Fibroblast of skin of right quadriceps (primary cell): Measurements from ENCODE around the gene CHAT.

Source experiments
- DNase-seq: peaks from one replicate; pipeline ENCODE4 v3.0.0-alpha.2; 2013

The CHAT gene

DNA sequence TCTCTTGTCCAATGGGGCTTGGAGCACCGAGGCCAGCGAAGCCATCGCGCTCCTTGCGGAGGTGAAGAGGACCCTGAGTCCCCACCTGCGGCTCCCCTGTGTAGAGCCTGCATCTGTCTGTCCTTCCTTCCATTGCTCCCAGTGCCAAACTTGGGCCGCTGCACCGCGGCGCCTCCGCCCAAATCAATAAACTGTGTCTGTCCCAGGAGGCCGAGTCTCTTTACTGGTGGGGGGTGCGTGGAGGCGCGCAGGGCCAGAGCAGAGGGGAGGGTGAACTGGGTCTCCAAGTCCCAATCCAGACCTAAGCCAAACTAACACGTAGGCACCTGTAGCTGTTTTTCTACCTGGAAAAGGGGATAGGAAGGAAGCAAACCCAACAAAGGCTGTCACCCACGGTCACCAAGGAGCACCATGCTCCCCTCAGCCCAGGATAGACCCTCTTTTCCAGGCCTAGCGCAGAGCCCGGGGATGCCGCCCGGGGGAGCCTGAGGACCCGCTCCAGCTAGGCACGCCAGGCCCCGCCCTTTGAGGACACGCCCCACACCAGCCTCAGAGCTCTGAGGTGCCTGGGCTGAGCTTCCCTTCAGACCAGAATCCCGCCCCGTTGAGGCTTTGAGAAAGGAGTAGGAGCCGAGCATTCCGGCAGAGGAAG lies 1.2 kb upstream of the CHAT start:
- no peak for DNase-seq

DNA sequence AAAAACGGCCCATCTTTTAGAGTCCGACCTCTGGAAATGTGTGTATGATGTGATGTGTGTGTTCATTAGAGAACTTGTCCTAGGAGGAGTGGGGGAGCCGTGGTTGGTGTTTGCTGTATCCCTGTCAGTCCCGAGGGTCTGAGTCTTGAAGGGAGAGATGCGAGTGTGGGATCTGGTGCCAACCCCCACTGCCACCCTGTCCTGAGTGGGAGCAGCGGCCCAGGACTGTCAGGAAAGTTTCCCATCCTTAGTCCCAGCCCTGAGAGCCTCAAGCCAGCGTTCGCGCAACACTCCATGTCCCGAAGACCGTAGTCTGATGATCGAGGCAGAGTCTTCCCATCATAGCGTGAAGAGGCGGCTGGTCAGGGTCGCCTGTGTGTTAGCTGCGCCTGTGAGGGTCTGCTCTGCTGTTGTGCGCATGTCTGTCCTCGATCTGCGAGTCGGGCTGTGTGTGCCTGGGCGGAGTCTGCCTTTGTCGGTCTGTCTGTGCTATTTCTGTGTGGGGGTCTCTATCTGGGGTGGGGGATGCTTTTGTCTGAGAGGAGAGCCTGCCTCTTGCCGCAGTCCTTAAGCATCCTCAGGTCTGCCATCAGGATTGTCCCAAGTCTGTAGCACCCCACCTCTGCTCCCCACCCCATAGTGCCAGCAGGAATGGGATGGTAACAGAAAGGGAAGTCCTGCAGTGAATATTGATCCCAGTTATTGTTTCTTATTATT lies 514 bp upstream of the CHAT start:
- DNase-seq, result no peak

DNA sequence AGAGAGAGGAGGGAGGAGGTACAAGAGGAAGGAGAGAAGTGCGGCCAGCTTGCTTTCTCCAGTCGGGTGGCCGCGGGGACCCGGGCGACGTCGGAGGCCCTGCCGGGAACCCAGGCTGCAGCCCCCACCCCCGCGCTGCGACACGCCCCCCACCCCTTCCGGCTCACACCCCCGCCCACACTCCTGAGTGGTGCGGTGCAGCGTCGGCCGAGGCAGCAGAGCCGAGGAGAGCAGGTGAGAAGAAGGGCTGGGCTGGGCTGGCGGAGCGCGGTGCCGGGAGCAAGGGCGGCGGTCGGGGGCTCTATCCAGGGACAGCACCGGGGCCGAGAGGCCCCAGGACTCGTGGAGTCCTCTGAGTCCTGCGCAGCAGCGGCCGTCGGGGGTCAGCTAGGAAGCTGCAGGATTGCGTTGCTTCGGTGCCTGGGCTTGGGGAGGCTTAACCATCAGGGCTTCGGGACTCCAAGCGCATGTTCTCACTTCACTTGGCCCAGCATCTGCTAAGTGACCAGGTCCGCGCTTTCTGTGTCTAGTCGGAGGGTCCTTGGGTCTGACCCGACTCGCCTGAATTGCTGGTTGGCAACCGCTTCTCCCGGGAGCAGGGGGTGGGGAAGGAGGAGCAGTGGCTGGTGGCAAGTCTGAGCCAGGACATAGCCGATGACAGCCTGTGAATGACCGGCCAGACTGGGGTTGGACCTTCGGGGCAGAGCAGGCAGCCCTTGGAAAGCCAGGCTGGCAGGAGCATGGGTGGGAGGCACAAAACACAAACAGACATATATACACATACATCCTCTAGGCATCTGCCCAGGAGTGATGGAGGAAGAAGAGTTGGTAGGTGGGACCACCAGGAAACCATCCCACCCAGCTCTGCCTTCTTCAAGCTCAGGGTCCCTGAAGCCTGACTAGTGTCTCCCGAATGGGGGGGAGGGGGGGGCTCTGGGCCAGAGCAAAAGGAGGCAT lies 683 bp downstream of the CHAT start:
- no peak for DNase-seq

DNA sequence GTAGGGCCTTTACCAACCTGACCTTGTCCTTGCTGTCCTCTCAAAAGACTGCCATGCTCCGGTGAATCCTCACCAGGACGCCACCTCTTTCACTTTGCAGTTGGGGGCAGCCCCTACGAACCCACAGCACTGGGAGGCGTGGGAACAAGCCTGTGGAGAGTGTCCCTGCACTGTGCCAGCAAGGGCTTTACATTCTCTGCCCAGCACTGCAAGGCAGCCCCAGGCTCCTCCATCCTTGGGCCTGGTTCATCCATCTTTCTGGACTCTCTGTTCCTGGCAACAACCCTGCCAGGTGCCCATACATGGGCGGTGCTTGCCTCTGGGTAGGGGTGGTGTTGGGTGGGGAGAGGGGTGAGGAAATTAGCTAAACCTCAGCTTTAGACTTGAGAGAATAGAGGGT lies 1.4 kb downstream of the CHAT start:
- no peak for DNase-seq

DNA sequence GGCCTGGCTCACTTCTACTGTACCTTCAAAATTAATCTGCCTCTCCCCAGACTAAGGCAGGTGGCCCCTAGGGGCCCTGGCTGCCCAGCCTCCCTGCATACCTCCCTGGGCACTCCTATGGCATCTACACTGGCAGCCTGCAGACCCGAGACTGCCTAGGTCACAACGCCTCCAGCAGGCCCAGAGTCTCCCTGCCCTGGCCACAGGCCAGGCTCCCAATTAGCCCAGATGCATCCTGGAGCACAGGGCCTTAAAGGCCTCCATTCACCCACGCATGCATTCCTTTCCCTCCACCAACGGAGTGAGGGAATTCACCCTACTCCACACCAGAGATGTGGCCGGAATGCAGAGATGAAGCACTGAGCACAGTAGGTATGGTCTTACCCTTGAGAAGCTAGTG lies 1.9 kb downstream of the CHAT start:
- DNase-seq, result no peak

DNA sequence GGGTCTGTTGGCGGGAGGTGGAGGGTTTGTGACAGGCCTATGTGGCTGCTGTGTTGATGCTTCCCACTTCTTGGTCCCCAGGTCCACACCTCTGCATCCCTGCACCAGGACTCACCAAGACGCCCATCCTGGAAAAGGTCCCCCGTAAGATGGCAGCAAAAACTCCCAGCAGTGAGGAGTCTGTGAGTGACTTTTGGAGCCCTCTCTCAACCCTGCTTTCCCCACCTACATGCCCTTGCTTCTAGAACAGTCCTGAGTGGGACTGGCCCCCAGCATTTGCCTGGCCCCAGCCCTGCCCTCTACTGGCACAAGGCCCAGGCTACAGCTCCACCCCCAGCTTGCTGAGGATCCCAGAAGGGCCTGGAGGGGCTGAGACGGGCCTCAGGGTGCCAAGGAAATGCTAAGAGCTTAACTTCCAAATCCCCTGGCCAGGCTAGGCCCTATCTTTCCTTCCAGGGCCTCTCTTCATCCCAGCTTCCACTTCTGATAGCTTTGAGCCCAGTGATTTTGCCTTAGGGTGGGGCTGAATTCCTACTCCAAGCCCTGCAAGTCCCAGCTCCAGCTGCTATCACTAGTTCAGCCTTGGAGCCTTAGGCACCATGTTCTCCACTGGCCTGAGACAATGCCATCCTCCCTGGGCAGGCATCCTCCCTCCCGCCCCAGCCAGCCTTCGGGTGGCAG lies 2.7 kb downstream of the CHAT start:
- no peak for DNase-seq

DNA sequence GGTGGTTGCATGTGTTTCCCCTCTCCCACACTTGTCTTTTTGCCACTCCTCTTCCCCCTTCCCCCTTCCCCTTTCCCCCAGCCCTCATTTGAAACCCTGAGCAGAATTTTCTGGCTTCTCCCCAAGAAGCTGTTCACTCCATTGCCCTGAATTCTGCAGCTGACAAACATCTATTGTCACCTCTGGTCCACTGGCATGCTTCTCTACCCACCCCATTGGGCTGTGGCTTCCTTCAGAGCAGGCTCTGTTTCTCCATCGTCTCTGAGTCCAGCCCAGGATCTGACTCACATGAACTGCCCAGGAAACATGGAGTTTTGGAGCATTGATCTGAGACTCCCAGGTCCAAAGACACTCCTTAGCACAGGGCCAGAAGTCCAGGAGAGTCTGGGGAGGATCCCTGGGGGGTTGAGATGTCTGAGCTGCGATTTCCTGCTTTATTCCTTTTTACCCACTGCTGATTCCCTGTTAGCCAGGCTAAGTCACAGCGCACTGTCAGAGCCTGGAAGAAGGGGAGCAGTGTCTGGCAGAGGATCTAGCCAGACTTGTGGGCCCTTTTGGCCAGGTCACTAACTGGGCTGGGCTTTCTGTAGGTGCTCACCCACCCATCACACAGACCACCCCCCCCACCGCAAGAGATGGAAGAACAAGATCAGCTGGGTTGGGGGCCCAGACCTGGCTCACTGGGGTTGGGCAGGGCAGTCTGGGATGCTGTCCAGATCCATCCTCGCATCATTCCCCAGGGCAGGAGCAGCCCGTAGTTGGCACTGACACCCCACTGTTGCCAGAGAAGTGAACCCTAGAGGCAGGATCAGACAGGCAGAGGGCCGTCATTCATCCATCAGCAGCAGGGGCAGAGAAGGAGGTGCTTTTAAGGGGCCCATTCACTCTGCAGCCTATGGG lies 3.5 kb downstream of the CHAT start:
- no peak for DNase-seq

DNA sequence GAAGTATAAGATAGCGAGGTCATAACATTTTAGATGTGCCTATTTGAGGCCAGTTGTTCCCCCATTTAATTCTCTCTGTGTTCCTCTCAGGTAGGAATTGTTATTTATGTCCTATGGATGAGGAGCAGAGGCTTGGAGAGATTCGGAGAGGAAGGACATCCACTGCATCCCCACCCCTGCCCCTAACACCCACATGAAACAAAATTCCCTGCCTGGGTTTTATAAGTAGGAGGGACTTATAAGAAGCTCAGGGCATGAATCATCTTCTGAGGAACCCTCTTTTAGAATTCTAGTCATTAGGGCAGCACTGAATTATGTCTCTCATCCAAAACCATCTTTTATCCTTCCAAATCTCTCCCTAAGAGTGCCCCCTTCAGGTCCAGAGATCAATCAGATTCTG lies 5.0 kb downstream of the CHAT start:
- DNase-seq, result no peak

DNA sequence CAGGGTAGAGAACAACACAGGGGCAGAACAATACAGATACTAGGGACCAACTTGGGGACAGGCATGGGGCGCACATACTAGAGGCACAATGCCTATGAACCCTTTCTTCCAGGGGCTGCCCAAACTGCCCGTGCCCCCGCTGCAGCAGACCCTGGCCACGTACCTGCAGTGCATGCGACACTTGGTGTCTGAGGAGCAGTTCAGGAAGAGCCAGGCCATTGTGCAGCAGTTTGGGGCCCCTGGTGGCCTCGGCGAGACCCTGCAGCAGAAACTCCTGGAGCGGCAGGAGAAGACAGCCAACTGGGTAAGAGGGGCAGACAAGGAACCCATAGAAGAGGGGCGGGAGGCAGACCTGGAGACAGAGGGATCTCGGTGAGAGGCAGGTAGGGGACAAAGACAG lies 5.8 kb downstream of the CHAT start:
- DNase-seq, result no peak

DNA sequence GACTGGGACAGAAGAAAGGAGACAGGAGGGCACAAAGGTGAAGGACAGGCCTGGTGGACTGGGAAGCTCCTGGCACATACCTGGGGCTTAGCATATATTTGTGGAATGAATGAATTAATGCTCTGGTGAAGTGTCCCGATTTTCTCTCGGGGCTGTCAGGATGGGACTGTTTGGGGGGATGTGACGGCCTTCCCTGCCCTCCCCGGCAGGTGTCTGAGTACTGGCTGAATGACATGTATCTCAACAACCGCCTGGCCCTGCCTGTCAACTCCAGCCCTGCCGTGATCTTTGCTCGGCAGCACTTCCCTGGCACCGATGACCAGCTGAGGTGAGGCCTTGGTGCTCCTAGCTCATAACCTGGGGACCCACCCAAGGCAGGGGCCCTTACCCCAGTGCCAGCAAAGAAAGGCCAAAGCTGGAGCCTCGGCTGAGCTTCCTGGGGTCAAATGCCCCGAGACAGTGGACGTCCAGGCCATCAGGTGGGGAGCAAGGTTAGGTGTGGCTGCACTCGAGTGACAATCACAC lies 6.5 kb downstream of the CHAT start:
- no peak for DNase-seq

DNA sequence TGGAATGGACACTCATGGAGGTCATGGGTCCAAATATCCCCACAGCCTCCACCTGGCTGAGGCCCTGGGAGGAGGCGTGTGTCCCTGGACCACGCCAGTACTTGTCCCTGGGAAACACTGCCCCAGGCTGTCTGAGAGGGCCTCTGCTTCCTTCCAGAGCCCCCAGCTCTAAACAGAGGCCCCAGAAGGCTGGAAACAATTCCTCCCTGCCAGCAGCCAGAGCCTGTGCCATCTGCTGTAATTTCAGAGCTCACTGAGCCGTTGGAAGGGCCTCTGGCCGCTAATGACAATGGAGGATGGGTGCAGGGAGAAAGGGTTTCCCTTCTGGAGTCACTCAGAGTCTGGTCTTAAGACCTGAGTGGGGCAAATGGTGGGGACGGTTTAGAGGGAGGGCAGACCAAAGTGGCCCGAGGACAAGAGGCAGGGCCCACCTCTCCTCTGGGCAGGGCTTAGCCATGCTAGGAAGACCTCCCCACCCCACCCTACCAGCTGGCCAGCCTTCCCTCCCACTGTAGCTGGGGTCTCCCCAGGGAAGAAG lies 7.1 kb downstream of the CHAT start:
- no peak for DNase-seq

DNA sequence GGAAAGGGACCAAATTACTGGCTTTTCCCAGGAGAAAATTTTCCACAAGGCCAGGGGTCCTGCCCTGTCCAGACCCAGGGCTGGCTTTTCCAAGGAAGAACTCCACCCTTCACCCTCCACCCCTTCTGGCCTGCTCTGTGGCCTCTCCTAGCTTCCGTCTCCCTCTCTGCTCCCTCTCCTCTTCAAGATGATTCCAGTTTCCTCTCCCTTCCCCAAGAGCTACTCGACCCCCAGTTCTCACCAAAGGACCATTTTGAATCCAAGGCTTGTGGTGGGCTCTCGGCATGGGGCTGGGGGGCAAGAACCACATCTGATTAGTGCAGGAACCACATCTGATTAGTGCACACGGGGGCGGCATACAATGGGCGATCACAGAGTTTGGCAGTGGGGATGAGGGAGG lies 7.7 kb downstream of the CHAT start:
- DNase-seq, result no peak

DNA sequence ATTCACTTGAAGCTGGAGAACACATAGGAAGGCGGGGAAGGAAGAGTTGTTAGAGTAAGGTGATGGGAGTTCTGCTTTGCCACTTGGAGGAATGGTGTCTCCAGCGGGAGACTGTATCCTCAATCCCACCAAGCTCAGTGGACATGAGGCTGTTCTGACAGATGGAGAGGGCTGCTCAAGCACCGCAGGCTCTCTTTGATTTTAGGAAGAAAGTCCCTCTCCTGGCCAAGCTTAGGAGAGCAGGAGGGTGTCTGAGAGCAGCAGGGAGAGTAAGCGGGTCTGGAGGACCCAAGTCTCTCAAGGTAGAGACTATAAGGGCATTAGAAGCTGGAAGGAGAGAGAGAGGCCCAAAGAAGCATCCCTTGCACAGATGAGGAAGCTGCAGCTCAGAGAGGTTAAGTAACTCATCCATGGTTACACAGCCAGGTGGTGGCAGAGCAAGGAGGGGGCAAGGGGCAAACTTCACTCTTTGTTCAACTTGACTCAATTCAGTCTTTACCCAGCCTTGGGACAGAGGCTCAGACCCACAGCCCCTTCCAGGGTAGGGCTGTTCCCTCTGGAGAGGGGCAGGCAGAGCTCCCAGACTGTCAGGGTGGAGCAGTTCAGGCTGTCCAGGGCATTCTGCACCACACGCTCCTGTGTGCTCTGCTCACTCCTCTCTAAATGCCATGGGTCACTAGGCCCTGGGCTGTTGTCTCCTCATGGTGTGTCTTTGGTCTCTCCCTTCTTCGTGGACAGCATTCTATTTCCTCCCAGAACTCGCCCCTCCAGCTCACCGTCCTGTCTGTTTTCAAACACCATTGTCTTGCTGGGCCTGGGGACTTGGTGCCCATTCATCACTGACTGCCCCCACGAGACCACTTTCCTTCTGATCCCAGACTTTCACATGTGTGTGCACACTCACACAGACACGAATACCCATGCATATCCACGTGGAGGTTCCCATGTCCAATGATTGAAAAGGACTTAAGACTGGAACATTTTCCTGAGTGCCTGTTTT lies 8.9 kb downstream of the CHAT start:
- no peak for DNase-seq

DNA sequence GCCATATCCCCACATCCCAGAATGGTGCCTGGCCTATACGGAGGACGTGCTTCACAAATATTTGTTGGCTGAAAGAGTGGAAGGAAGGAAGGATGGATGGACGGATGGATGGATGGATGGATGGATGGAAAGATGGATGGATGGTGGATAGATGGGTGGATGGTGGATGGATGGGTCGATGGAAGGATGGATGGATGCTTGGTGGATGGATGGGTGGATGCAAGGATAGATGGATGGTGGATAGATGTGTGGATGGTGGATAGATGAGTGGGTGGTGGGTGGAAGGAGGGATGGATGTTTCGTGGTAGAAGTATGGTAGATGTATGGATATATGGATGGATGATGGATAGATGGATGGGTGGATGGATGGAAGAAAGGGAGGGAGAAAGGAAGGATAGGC lies 10.8 kb downstream of the CHAT start:
- DNase-seq, result no peak

DNA sequence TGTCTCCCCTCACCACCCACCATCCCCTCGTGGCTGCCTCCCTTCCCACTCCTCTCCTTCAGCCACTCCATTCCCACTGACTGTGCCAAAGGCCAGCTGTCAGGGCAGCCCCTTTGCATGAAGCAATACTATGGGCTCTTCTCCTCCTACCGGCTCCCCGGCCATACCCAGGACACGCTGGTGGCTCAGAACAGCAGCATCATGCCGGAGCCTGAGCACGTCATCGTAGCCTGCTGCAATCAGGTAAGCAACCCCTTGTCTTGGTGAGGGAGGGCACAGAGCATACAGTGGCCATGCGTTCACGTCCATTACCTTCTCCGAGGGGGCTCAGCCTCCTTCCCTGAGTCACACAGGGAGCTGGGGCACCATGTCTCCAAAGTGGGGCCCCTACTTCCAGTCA lies 11.6 kb downstream of the CHAT start:
- DNase-seq, result no peak

DNA sequence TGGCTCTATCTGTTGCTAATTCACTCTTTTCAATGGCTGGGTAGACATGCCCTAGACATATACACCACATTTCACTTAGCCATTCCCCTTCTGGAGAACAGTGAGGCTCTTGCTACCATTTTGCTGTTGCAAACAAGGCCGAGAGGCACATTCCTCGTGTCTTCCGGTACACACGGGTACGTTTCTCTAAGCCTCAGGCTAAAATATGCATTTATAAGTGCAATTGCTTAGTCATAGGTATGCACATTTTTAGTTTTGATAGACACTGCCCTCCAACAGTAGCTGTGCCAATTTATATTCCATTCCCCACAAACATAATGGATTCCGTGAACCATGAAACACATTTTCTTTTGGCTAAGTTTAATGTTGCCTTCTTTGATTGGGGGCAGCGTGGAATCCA lies 13.2 kb downstream of the CHAT start:
- no peak for DNase-seq

DNA sequence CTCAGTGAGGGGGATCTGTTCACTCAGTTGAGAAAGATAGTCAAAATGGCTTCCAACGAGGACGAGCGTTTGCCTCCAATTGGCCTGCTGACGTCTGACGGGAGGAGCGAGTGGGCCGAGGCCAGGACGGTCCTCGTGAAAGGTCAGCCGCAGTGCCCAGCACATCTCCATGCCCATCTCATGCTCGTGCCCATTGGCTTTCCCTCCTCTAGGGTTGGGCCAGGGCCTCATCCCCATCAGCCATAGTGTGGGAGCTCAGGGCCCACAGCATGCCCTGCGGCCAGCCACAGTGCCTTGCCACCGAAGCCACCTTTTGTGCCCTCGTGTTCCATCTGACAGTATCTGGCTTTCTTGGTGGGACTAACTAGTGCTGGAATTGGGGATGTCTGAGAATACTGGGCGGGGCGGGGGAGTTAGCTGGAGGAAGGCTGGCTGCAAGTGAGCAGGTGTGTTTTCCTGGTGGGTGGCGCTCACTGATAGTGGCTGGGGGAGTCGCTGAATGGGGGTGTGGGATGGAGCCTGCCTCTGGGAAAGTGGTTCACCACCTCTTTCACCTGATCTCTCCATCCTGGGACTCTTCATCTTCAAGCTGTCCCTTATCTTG lies 13.9 kb downstream of the CHAT start:
- DNase-seq, result no peak

DNA sequence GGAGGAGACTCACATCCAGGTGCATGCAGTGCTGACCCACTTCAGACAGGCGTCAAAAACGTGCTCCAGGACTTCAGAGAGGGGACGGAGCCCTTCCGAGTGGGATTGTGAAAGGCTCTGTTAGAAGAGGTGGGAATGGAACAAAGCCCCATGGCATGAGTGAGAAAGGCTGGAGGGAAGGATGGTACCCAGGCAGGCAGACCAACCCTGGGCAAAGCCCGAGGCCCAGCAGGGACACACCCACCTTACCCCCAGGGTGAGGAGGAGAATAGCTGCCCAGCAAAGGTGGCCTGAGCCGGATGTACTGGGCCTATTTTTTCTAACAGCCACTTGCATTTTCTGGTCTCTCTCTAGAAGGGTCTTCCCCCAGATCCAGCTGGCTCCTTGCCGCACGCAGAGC lies 14.8 kb downstream of the CHAT start:
- DNase-seq, result no peak

DNA sequence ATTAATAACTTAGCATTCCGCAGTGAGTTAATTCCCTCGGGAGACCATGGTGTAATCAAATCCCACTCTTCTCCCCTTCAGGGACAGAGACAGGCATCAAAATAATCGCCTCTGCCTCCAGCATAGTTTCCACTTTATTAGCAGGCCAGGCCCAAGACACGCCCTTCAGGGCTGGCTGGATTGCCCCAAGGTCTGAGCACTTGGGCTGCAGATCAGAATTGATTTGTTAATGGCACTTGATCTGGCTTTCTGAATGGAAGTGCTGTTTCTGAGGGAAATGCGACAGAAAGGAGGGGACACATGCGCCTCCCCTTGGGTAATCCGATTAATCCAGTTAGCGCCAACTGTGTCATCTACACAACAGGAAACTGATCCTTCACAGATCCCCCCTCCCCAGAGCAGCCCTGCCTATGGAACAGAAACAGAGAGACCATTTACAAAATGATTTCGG lies 15.6 kb downstream of the CHAT start:
- DNase-seq, result no peak

DNA sequence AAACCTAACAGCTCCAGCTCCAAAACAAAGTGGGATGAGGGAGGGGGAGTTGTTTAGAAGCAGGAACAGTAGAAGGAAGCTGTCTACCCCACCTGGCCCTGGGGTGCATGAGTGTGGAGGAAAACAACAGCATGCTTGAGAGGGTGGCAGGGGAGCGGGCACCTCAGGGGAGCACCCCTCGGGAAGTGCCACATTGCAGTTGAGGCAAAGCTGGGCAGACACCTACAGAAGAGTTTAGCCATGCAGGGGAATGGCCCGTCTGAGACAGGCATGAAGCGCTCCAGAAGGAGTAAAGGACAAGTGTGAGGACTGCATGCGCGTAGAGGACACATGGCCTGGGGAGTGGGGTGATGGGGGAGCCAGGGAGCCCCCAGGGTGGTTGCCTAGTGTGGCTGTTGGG lies 18.1 kb downstream of the CHAT start:
- DNase-seq, result no peak
